Astrocyte (in vitro differentiated cells and primary cell): ENCODE results near the gene ASCL2.

Experiments
- CTCF ChIP-seq: IDR thresholded peaks from 2 replicates; pipeline ENCODE4 v1.5.1; 2011; ENCODE audit warnings: low read depth, mild to moderate bottlenecking, inconsistent platforms, low read length, moderate library complexity; ENCODE audit not compliant: insufficient read depth
- EZH2 ChIP-seq: IDR thresholded peaks from 2 replicates; pipeline ENCODE4 v1.6.1; 2012; ENCODE audit warnings: mild to moderate bottlenecking, low read length, inconsistent platforms; ENCODE audit not compliant: insufficient read depth

DNA sequence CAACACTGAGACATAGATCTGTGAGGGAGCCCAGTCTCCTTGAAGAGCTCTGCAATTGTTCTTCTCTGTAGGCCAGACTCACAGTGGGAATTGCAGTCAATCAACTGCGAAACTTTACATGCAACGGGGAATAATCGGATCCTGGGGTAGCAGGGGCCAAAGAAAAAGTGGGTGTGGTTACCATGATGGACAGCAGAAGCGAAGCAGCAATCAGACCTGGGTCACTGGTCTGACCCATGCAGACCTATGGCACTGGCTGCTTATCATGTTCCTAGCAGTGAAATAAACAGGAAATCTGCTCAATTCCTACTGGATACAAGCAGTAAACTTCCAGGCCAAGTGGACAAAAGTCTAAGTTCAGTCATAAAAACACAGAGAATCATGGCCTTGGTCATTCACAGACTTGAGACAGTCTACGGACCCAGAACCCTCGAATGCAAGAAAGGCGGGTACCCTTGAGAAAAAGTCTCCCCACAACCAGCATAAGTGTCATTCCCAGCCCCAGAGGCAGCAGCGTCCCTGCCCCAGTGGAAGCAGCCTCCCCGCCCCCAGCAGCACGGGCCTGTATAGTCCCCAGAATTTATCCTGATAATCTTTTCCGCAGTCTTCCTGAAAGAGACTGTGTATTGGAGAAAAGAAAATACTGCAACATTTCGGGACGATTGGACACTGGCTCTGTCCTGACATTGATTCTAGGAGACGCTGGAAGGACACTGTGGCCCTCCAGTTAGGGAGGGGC is 34.6 kb downstream of the ASCL2 start:
- TF ChIP-seq CTCF (no peak), EZH2 (no peak)
